ENCODE results near the gene SSTR1. TPM values are rescaled to one million over a fixed set of nuclear protein-coding genes. Genes with fewer than 3 reads are reported as not detected.

SSTR1 gene
- total RNA-seq, 1 experiment from 2014 or later: 0.07 TPM

- no peaks in the 10 kb centered on the region; the same call in 1 of the 2 replicates for H3K9me2 ChIP-seq (replicated peaks; ENCODE audit: low read length)
- H3K27ac ChIP-seq (ENCODE audit: low read length): no peak overlapping the region
- H3F3A ChIP-seq (ENCODE audit: low read length, unreplicated experiment): no peaks in the 10 kb centered on the region
- no peak for ATAC-seq
- no peak overlapping the region for H3K9ac ChIP-seq (ENCODE audit: low read length)
- H3K4me2 ChIP-seq (ENCODE audit: low read length): no peak overlapping the region
- no peaks in the 10 kb centered on the region for H3K4me1 ChIP-seq (ENCODE audit: insufficient read depth, low read length)
- POLR2A ChIA-PET (ENCODE audit: unreplicated experiment): no interaction called here
- no peak overlapping the region for H3K4me3 ChIP-seq (ENCODE audit: low read length)
- H4K20me1 ChIP-seq (ENCODE audit: low read length): no peaks in the 10 kb centered on the region
- no peaks in the 10 kb centered on the region for H3K27me3 ChIP-seq (ENCODE audit: low read length)
- H2AFZ ChIP-seq (ENCODE audit: low read length): no peak overlapping the region
- H3K79me2 ChIP-seq (ENCODE audit: low read length): no peaks in the 10 kb centered on the region
- BruUV-seq (replicated peaks): no TSS peak
- CTCF ChIA-PET: no interaction called here
- no peak for DNase-seq
- H3K9me3 ChIP-seq (ENCODE audit: low read length): no peaks in the 10 kb centered on the region
- intact Hi-C loops (cut with micrococcal nuclease): no loop called here
- TF ChIP-seq CTCF (conservative IDR thresholded peaks at IDR 0.05; ENCODE audit: low read depth, low read length): no peak
- no peaks in the 10 kb centered on the region for H3K36me3 ChIP-seq (ENCODE audit: low read depth, low read length)
Measured at GRCh38 chr14:38224338-38224737, 16.6 kb downstream of the SSTR1 start.

- no peak overlapping the region for H2AFZ ChIP-seq (ENCODE audit: low read length)
- intact Hi-C loops (cut with micrococcal nuclease): no loop called here
- no peaks in the 10 kb centered on the region for H4K20me1 ChIP-seq (ENCODE audit: low read length)
- no peaks in the 10 kb centered on the region for H3K4me1 ChIP-seq (ENCODE audit: insufficient read depth, low read length)
- ATAC-seq: no peak
- POLR2A ChIA-PET (ENCODE audit: unreplicated experiment): no interaction called here
- no peaks in the 10 kb centered on the region for H3K9me3 ChIP-seq (ENCODE audit: low read length)
- H3K36me3 ChIP-seq (ENCODE audit: low read depth, low read length): no peaks in the 10 kb centered on the region
- H3K4me3 ChIP-seq (ENCODE audit: low read length): no peak overlapping the region
- no peak overlapping the region for H3K27ac ChIP-seq (ENCODE audit: low read length)
- no peaks in the 10 kb centered on the region; the same call in 1 of the 2 replicates for H3K9me2 ChIP-seq (replicated peaks; ENCODE audit: low read length)
- no peak overlapping the region for H3K9ac ChIP-seq (ENCODE audit: low read length)
- H3K27me3 ChIP-seq (ENCODE audit: low read length): no peaks in the 10 kb centered on the region
- no peaks in the 10 kb centered on the region for H3F3A ChIP-seq (ENCODE audit: low read length, unreplicated experiment)
- H3K4me2 ChIP-seq (ENCODE audit: low read length): no peak overlapping the region
- CTCF ChIA-PET: no interaction called here
- H3K79me2 ChIP-seq (ENCODE audit: low read length): no peaks in the 10 kb centered on the region
- TF ChIP-seq EZH2phosphoT487 (IDR thresholded peaks at IDR 0.05; ENCODE audit: borderline replicate concordance, low read length) (no peak), EZH2 (IDR thresholded peaks at IDR 0.05; ENCODE audit: low read length, unreplicated experiment) (no peak), CTCF (conservative IDR thresholded peaks at IDR 0.05; ENCODE audit: low read depth, low read length) (no peak)
- no TSS peak for BruUV-seq (replicated peaks)
- no peak for DNase-seq
Measured at GRCh38 chr14:38225946-38226345, 18.2 kb downstream of the SSTR1 start.

GRCh38 chr14:38226366-38226765 is 18.7 kb downstream of the SSTR1 start:
- no peak overlapping the region for H3K4me3 ChIP-seq (ENCODE audit: low read length)
- H3K4me2 ChIP-seq (ENCODE audit: low read length): no peak overlapping the region
- H3K36me3 ChIP-seq (ENCODE audit: low read depth, low read length): no peaks in the 10 kb centered on the region
- DNase-seq (no peak), ATAC-seq (no peak)
- no TSS peak for BruUV-seq (replicated peaks)
- no peak overlapping the region for H3K27ac ChIP-seq (ENCODE audit: low read length)
- H3K4me1 ChIP-seq (ENCODE audit: insufficient read depth, low read length): no peaks in the 10 kb centered on the region
- no peak for TF ChIP-seq EZH2 (IDR thresholded peaks at IDR 0.05; ENCODE audit: low read length, unreplicated experiment)
- no peak for TF ChIP-seq EZH2phosphoT487 (IDR thresholded peaks at IDR 0.05; ENCODE audit: borderline replicate concordance, low read length)
- TF ChIP-seq CTCF (conservative IDR thresholded peaks at IDR 0.05; ENCODE audit: low read depth, low read length): no peak
- no peaks in the 10 kb centered on the region; the same call in 1 of the 2 replicates for H3K9me2 ChIP-seq (replicated peaks; ENCODE audit: low read length)
- POLR2A ChIA-PET (ENCODE audit: unreplicated experiment): no interaction called here
- H3F3A ChIP-seq (ENCODE audit: low read length, unreplicated experiment): no peaks in the 10 kb centered on the region
- no peaks in the 10 kb centered on the region for H3K27me3 ChIP-seq (ENCODE audit: low read length)
- no peak overlapping the region for H2AFZ ChIP-seq (ENCODE audit: low read length)
- no peak overlapping the region for H3K9ac ChIP-seq (ENCODE audit: low read length)
- H3K79me2 ChIP-seq (ENCODE audit: low read length): no peaks in the 10 kb centered on the region
- no peaks in the 10 kb centered on the region for H3K9me3 ChIP-seq (ENCODE audit: low read length)
- intact Hi-C loops (cut with micrococcal nuclease): no loop called here
- H4K20me1 ChIP-seq (ENCODE audit: low read length): no peaks in the 10 kb centered on the region
- CTCF ChIA-PET: no interaction called here

Data from PC-3 (cell line).